ENCODE measurements around the gene C11orf86.

Gene C11orf86

GRCh38 chr11:67024966-67025365 is 49.9 kb downstream of the C11orf86 start:
- DNase-seq (ENCODE audit: low spot score), result no peak

DNA sequence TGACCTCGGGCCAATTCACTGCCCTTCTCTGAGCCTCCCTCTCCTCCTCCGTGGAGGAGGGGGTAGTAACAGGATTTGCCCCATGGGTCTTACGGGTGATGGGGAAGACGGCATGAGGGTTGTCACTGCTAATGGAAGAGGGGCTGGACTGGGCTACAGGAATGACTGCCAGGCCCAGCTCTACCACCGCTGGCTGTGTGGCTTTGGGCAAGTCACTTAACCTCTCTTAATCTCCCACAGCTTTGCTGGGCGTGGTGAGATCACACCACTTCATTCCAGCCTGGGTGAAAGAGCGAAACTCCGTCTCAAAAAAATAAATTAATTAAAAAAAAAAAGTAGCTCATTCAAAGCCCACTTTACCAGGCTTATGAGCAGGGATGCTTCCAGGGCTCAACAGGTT is 50.6 kb downstream of the C11orf86 start:
- DNase-seq (ENCODE audit: low spot score), result no peak
